ENCODE results near the gene ERGIC1. TPM values are rescaled to one million over a fixed set of nuclear protein-coding genes. Genes with fewer than 3 reads are reported as not detected.

Gene ERGIC1
- total RNA-seq, 4 donors from 2014 or later: 50.9 to 83.0 (median 65.5) TPM

- Histone ChIP-seq H3K36me3 (peaks cover 6 to 96% (median 19%) of the 10 kb centered on the region in 3 donors), H3K4me1 (no peaks in the 10 kb centered on the region), H3K27me3 (no peaks in the 10 kb centered on the region), H3K4me3 (no peak overlapping the region), H3K27ac (no peak overlapping the region), H3K9me3 (no peaks in the 10 kb centered on the region)
- intact Hi-C loops (cut with DNase I): loop anchor here (10.0 kb wide), 1 partner anchor 470 kb away; no protein-coding TSS in a partner anchor
- DNase-seq: no peak
- TF ChIP-seq CTCF (IDR thresholded peaks at IDR 0.05) (no peak), POLR2A (IDR thresholded peaks at IDR 0.05) (no peak)
- 73% methylated on average over 4 to 6 of the region's 6 CpGs for WGBS, 2 donors
These were observed 110.7 kb downstream of the ERGIC1 start for GRCh38 chr5:172944741-172945140.

- WGBS, 2 donors: 95 to 98% methylated on average over 6 of the region's 6 CpGs
- TF ChIP-seq CTCF (IDR thresholded peaks at IDR 0.05) (no peak), POLR2A (IDR thresholded peaks at IDR 0.05) (no peak)
- H3K36me3 ChIP-seq: peaks cover 6 to 94% (median 19%) of the 10 kb centered on the region in 3 donors
- no peaks in the 10 kb centered on the region for H3K27me3 ChIP-seq
- H3K27ac ChIP-seq: no peak overlapping the region
- no peak overlapping the region for H3K4me3 ChIP-seq
- intact Hi-C loops (cut with DNase I): loop anchor here (10.0 kb wide), 1 partner anchor 470 kb away; no protein-coding TSS in a partner anchor
- DNase-seq: no peak
- no peaks in the 10 kb centered on the region for H3K4me1 ChIP-seq
- H3K9me3 ChIP-seq: no peaks in the 10 kb centered on the region
These were observed 111.1 kb downstream of the ERGIC1 start for GRCh38 chr5:172945151-172945550.

DNA sequence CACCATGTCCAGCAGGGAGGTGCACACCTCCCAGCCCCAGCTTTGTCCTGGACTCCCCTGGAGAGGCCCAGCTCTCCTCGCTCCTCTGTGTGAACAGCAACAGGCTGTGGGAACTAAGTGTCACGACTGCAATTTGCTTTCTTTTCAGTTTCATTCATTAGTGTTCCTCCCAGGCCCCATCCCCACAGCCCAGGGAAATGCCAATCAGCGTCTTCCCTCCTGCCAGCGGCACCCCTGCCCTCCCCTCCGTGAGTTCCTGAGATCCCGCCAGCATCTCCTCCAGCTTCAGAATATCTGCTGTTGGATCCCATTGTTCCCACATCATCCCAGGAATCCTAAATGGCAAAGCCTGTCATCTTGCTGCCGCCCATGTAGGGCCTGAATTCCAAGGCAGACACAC, 112.1 kb downstream of the ERGIC1 start:
- Histone ChIP-seq H3K36me3 (peaks cover 6 to 94% (median 14%) of the 10 kb centered on the region in 3 donors), H3K27me3 (no peaks in the 10 kb centered on the region), H3K4me1 (no peaks in the 10 kb centered on the region), H3K4me3 (no peak overlapping the region), H3K27ac (no peak overlapping the region), H3K9me3 (no peaks in the 10 kb centered on the region)
- DNase-seq: no peak
- WGBS, 2 donors: 85 to 100% methylated on average over 4 to 6 of the region's 7 CpGs
- intact Hi-C loops (cut with DNase I): loop anchor here (10.0 kb wide), 1 partner anchor 471 kb away; no protein-coding TSS in a partner anchor
- TF ChIP-seq POLR2A (IDR thresholded peaks at IDR 0.05) (no peak), CTCF (IDR thresholded peaks at IDR 0.05) (no peak)

DNA sequence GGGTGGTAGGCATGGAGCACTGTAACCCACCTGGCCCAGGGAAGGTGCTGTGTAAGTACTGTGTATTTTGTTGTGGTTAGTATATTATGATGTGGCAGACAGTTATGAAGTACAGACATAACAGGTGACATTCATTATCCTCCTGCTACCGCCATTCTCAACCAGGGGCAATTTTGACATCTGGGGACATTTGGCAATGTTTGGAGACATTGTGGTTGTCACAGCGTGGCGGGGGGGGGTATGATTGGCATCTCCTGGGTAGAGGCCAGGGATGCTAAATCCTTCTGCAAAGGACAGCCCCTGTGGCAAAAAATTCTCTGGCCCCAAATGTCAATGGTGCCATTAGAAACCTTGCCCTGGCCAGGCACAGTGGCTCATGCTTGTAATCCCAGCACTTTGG, 115.4 kb downstream of the ERGIC1 start:
- no peaks in the 10 kb centered on the region for H3K27me3 ChIP-seq
- WGBS, 2 donors: no CpG with 5 or more reads among the region's 3 CpGs
- TF ChIP-seq POLR2A (IDR thresholded peaks at IDR 0.05) (no peak), CTCF (IDR thresholded peaks at IDR 0.05) (no peak)

GRCh38 chr5:172950176-172950965, 116.3 kb downstream of the ERGIC1 start:
- 89 to 91% methylated on average over 7 to 10 of the region's 12 CpGs for WGBS, 2 donors
- no peak for DNase-seq
- peaks cover 6 to 63% (median 14%) of the 10 kb centered on the region in 3 donors for H3K36me3 ChIP-seq
- intact Hi-C loops (cut with DNase I): no loop called here
- H3K4me3 ChIP-seq: no peak overlapping the region
- H3K27ac ChIP-seq: no peak overlapping the region
- no peaks in the 10 kb centered on the region for H3K9me3 ChIP-seq
- H3K27me3 ChIP-seq: no peaks in the 10 kb centered on the region
- TF ChIP-seq POLR2A (IDR thresholded peaks at IDR 0.05) (no peak), CTCF (IDR thresholded peaks at IDR 0.05) (no peak)
- peaks cover 0 to under 1% (median 0%) of the 10 kb centered on the region in 3 donors for H3K4me1 ChIP-seq

More for the DNA sequence above, 115.4 kb downstream of the ERGIC1 start:
- no peak for DNase-seq
- H3K4me1 ChIP-seq: no peaks in the 10 kb centered on the region
- no peaks in the 10 kb centered on the region for H3K9me3 ChIP-seq
- intact Hi-C loops (cut with DNase I): loop anchor here (10.0 kb wide), 1 partner anchor 475 kb away; no protein-coding TSS in a partner anchor
- no peak overlapping the region for H3K27ac ChIP-seq
- H3K36me3 ChIP-seq: peaks cover 6 to 73% (median 14%) of the 10 kb centered on the region in 3 donors
- H3K4me3 ChIP-seq: no peak overlapping the region

Measured in esophagus squamous epithelium (tissue), 5 donors.